DOHH2 (cell line): ENCODE data around the gene LSM14B.

Experiments
- CTCF ChIP-seq: fragments of 200-600 bp; sonication (generic); IDR thresholded peaks from one replicate; pipeline ENCODE4 v1.5.1; 2014; ENCODE audit warnings: antibody characterized with exemption, mild to moderate bottlenecking, low read depth, low read length; ENCODE audit not compliant: poor library complexity, severe bottlenecking
- EZH2phosphoT487 ChIP-seq: fragments of 200-600 bp; sonication (generic); IDR thresholded peaks from 2 replicates; pipeline ENCODE4 v1.6.1; 2017; ENCODE audit warnings: borderline replicate concordance, mild to moderate bottlenecking, antibody characterized with exemption, low read length, moderate library complexity, mixed read lengths

DNA sequence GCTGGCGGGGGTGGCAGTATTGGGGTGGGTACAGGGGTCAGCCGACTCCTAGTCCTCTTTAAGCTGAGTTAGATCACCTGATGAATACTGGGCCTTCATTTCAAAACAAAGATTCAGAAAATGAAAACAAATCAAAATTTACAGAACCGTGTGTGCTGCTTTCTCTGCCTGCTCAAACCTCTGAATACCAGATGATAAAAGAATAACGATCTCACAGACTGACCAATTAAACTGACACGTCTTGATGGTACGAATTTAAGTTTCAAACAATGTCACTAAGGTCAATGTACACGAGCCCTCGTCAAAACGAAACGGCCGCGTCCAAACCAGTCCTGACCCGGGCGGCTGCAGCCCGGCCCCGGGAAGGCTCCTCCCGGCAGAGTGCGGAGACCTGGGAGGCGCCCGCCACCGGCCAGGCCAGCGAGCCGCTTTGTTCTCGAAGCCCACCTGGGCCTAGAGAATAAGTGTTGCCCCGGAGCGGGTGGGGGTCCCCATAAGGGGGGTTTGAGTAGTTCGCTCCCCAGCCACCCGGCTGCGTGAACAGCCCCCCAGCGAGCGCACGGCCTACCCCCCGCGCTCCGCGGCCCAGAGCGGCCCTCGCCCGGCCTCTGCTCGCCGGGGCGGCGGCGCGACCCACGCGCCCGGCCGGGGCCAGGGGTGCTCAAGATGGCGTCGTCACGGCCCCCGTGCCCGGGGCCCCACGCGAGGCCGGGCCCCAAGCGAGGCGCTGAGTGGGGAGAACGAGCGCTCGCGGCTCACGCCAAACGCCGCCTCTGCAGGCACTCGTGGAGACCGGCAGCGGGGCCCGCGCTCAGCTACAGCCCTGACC, 20.2 kb downstream of the LSM14B start:
- TF ChIP-seq EZH2phosphoT487 (no peak), CTCF (no peak)
